ENCODE measurements around the gene PARK7.
"Not testable (repeated sequence)": the region's sequence is repeated elsewhere in the genome, so short reads cannot be mapped to it uniquely, and the experiment has no call there.

PARK7 gene

GRCh38 chr1:7961216-7962013, at the start of gene PARK7:
PARK7 (plus strand) TSS chr1:7961711; CDS start chr1:7962786, 1,075 bp downstream.
- DNase-seq (ENCODE audit: low read depth in 2 of 2, low spot score in 1 of 2) = peak; percentile 99

- DNase-seq (ENCODE audit: low read depth in 2 of 2, low spot score in 1 of 2) = no peak
These were observed 49.4 kb upstream of the PARK7 start for GRCh38 chr1:7912145-7912544.

- DNase-seq (ENCODE audit: low read depth in 2 of 2, low spot score in 1 of 2) = no peak
These were observed 48.6 kb upstream of the PARK7 start for GRCh38 chr1:7912743-7913557.

- DNase-seq (ENCODE audit: low read depth in 2 of 2, low spot score in 1 of 2) = peak; percentile 41 to 61
These were observed 45.5 kb upstream of the PARK7 start for GRCh38 chr1:7915826-7916500.

- no peak for DNase-seq (ENCODE audit: low read depth in 2 of 2, low spot score in 1 of 2)
These were observed 45.0 kb upstream of the PARK7 start for GRCh38 chr1:7916501-7916830.

- not testable (repeated sequence) for DNase-seq (ENCODE audit: low read depth in 2 of 2, low spot score in 1 of 2)
These were observed 43.5 kb upstream of the PARK7 start for GRCh38 chr1:7917971-7918370.

- DNase-seq (ENCODE audit: low read depth in 2 of 2, low spot score in 1 of 2) = no peak
These were observed 41.6 kb upstream of the PARK7 start for GRCh38 chr1:7919880-7920279.

GRCh38 chr1:7921796-7922195, 39.7 kb upstream of the PARK7 start:
- no peak for DNase-seq (ENCODE audit: low read depth in 2 of 2, low spot score in 1 of 2)

- DNase-seq (ENCODE audit: low read depth in 2 of 2, low spot score in 1 of 2) = no peak
These were observed 39.2 kb upstream of the PARK7 start for GRCh38 chr1:7922301-7922700.

GRCh38 chr1:7927061-7927460, 34.5 kb upstream of the PARK7 start:
- DNase-seq (ENCODE audit: low read depth in 2 of 2, low spot score in 1 of 2) = not testable (repeated sequence)

GRCh38 chr1:7928247-7928646, 33.3 kb upstream of the PARK7 start:
- DNase-seq (ENCODE audit: low read depth in 2 of 2, low spot score in 1 of 2) = no peak

GRCh38 chr1:7929637-7930036, 31.9 kb upstream of the PARK7 start:
- no peak for DNase-seq (ENCODE audit: low read depth in 2 of 2, low spot score in 1 of 2)

- no peak for DNase-seq (ENCODE audit: low read depth in 2 of 2, low spot score in 1 of 2)
These were observed 30.7 kb upstream of the PARK7 start for GRCh38 chr1:7930645-7931445.

GRCh38 chr1:7931446-7931812, 30.1 kb upstream of the PARK7 start:
- no peak for DNase-seq (ENCODE audit: low read depth in 2 of 2, low spot score in 1 of 2)

- no peak for DNase-seq (ENCODE audit: low read depth in 2 of 2, low spot score in 1 of 2)
These were observed 28.9 kb upstream of the PARK7 start for GRCh38 chr1:7932524-7933138.

GRCh38 chr1:7938070-7938469, 23.4 kb upstream of the PARK7 start:
- no peak for DNase-seq (ENCODE audit: low read depth in 2 of 2, low spot score in 1 of 2)

GRCh38 chr1:7940034-7940433, 21.5 kb upstream of the PARK7 start:
- DNase-seq (ENCODE audit: low read depth in 2 of 2, low spot score in 1 of 2) = no peak

- DNase-seq (ENCODE audit: low read depth in 2 of 2, low spot score in 1 of 2) = peak; percentile 76 to 85
These were observed 20.6 kb upstream of the PARK7 start, which contains the start of gene TNFRSF9 for GRCh38 chr1:7940745-7941436. TNFRSF9 (minus strand) TSS chr1:7940839; CDS start chr1:7939994, 845 bp downstream.

- DNase-seq (ENCODE audit: low read depth in 2 of 2, low spot score in 1 of 2) = no peak
These were observed 20.1 kb upstream of the PARK7 start for GRCh38 chr1:7941437-7941793.

All from stimulated activated CD8-positive, alpha-beta memory T cell treated with anti-CD3 and anti-CD28 coated beads, Interleukin-4, amount 100 ng/mL, for 4 hours (primary cell).